DND-41 (cell line): ENCODE results near the gene SLC22A6.

Source experiments
- ATAC-seq: fragments of 200-7000 bp; cut with Tn5 transposase; 3 replicates; pipeline ENCODE4 v1.9.1; 2021; ENCODE audit warnings: low read depth; ENCODE audit not compliant: insufficient read depth
- DNase-seq: peaks from one replicate; pipeline ENCODE4 v3.0.0-alpha.2; 2020
- H2AFZ ChIP-seq: 2 replicates; pipeline ENCODE4 v1.6.0; 2012; ENCODE audit warnings: low read depth, low read length
- H3K27ac ChIP-seq: 2 replicates; pipeline ENCODE4 v1.5.1; 2012; ENCODE audit warnings: low read length, inconsistent platforms
- H3K27me3 ChIP-seq: fragments of 200-600 bp; sonication (generic); 2 replicates; pipeline ENCODE4 v1.6.0; 2012; ENCODE audit warnings: low read length, mild to moderate bottlenecking, inconsistent platforms; ENCODE audit not compliant: insufficient read depth, poor library complexity
- H3K36me3 ChIP-seq: 2 replicates; pipeline ENCODE4 v1.5.1; 2012; ENCODE audit warnings: low read length, inconsistent platforms; ENCODE audit not compliant: insufficient read depth
- H3K4me1 ChIP-seq: 2 replicates; pipeline ENCODE4 v1.5.1; 2012; ENCODE audit warnings: mild to moderate bottlenecking, low read length; ENCODE audit not compliant: insufficient read depth
- H3K4me2 ChIP-seq: 2 replicates; pipeline ENCODE4 v1.6.0; 2012; ENCODE audit warnings: mild to moderate bottlenecking, moderate library complexity, low read length, inconsistent platforms; ENCODE audit not compliant: insufficient read depth
- H3K4me3 ChIP-seq, 2 experiments: fragments of 200-600 bp in 1 of 2; shearing (Covaris generic) in 1 of 2; 2 replicates each; pipeline ENCODE4 v1.5.1; 2012 to 2016; ENCODE audit warnings: inconsistent platforms in 2 of 2, low read length in 2 of 2, mild to moderate bottlenecking in 2 of 2, low read depth in 1 of 2, moderate library complexity in 1 of 2
- H3K79me2 ChIP-seq: 2 replicates; pipeline ENCODE4 v1.6.0; 2012; ENCODE audit warnings: low read length, inconsistent platforms; ENCODE audit not compliant: insufficient read depth
- H3K9ac ChIP-seq: 2 replicates; pipeline ENCODE4 v1.6.0; 2012; ENCODE audit warnings: low read depth, mild to moderate bottlenecking, inconsistent platforms, low read length, moderate library complexity
- H3K9me3 ChIP-seq: 2 replicates; pipeline ENCODE4 v1.5.1; 2012; ENCODE audit warnings: low read length, moderate library complexity, mild to moderate bottlenecking, inconsistent platforms; ENCODE audit not compliant: insufficient read depth, severe bottlenecking
- H4K20me1 ChIP-seq: 2 replicates; pipeline ENCODE4 v1.6.0; 2012; ENCODE audit warnings: low read length; ENCODE audit not compliant: insufficient read depth
- CTCF ChIP-seq: IDR thresholded peaks from 2 replicates; pipeline ENCODE4 v1.5.1; 2012; ENCODE audit warnings: borderline replicate concordance, low read length, moderate library complexity, mild to moderate bottlenecking; ENCODE audit not compliant: poor library complexity, severe bottlenecking; ENCODE audit errors: extremely low read depth
- EZH2 ChIP-seq: IDR thresholded peaks from 3 replicates; pipeline ENCODE4 v1.6.1; 2012; ENCODE audit warnings: borderline replicate concordance, low read depth, mild to moderate bottlenecking, moderate library complexity, low read length, inconsistent platforms; ENCODE audit not compliant: severe bottlenecking

SLC22A6 gene

GRCh38 chr11:62930666-62931065 is 54.1 kb downstream of the SLC22A6 start:
- Histone ChIP-seq H4K20me1 (no peaks in the 10 kb centered on the region; the same call in 1 of the 2 replicates), H3K79me2 (no peaks in the 10 kb centered on the region), H3K4me2 (no peak overlapping the region), H3K36me3 (no peaks in the 10 kb centered on the region), H3K4me1 (no peaks in the 10 kb centered on the region), H3K27ac (no peak overlapping the region), H3K9me3 (no peaks in the 10 kb centered on the region), H3K27me3 (no peaks in the 10 kb centered on the region), H3K4me3 (no peak overlapping the region), H3K9ac (no peak overlapping the region), H2AFZ (no peak overlapping the region)
- DNase-seq (no peak), ATAC-seq (no peak)
- no peak for TF ChIP-seq CTCF
- TF ChIP-seq EZH2 = no peak

- Histone ChIP-seq H3K4me2 (no peak overlapping the region), H3K9ac (no peak overlapping the region), H3K27me3 (no peaks in the 10 kb centered on the region)
Observed at GRCh38 chr11:62930157-62930556, 54.6 kb downstream of the SLC22A6 start.

GRCh38 chr11:62928011-62928410 is 56.8 kb downstream of the SLC22A6 start:
- H3K36me3 ChIP-seq = no peaks in the 10 kb centered on the region
- H4K20me1 ChIP-seq = no peaks in the 10 kb centered on the region; the same call in 1 of the 2 replicates
- DNase-seq (no peak), ATAC-seq (no peak)
- no peak overlapping the region for H3K9ac ChIP-seq
- H2AFZ ChIP-seq = no peak overlapping the region
- no peaks in the 10 kb centered on the region for H3K27me3 ChIP-seq
- H3K27ac ChIP-seq = no peak overlapping the region
- no peak overlapping the region for H3K4me2 ChIP-seq
- no peaks in the 10 kb centered on the region for H3K4me1 ChIP-seq
- TF ChIP-seq EZH2 (no peak), CTCF (no peak)
- no peaks in the 10 kb centered on the region for H3K9me3 ChIP-seq
- no peaks in the 10 kb centered on the region for H3K79me2 ChIP-seq
- H3K4me3 ChIP-seq = no peak overlapping the region

More at GRCh38 chr11:62930157-62930556, 54.6 kb downstream of the SLC22A6 start:
- no peak for ATAC-seq
- Histone ChIP-seq H2AFZ (no peak overlapping the region), H3K4me3 (no peak overlapping the region), H4K20me1 (no peaks in the 10 kb centered on the region; the same call in 1 of the 2 replicates), H3K79me2 (no peaks in the 10 kb centered on the region), H3K36me3 (no peaks in the 10 kb centered on the region), H3K4me1 (no peaks in the 10 kb centered on the region), H3K27ac (no peak overlapping the region), H3K9me3 (no peaks in the 10 kb centered on the region)
- TF ChIP-seq CTCF (no peak), EZH2 (no peak)
- no peak for DNase-seq
